ENCODE measurements around the gene GOLGA6A.

DNA sequence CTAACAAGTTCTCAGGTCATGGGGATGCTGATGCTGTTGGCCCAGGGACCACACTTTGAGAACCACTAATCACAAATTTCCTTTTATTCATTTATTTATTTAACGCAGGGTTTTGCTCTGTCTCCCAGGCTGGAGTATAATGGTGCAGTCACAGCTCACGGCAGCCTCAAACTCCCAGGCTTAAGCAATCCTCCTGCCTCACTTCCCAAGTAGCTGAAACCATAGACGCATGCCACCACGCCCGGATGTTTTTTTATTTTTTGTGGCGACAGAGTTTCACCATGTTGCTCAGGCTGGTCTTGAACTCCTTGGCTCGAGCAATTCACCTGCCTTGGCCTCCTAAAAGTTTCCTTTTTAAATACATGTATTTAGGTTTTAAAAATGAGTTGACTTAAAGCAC is 27.4 kb upstream of the GOLGA6A start:
- TF ChIP-seq CTCF (IDR thresholded peaks at IDR 0.05) (no peak), POLR2A (IDR thresholded peaks at IDR 0.05) (no peak)

Data from testis (tissue), 2 donors.